Measurements from ENCODE around the gene TMTC3.

TMTC3 gene

GRCh38 chr12:88227263-88227662 is 85.2 kb downstream of the TMTC3 start:
- no peak for DNase-seq (ENCODE audit: low read depth)

- no peak for DNase-seq (ENCODE audit: low read depth)
Observed at GRCh38 chr12:88227871-88228270, 85.8 kb downstream of the TMTC3 start.

DNA sequence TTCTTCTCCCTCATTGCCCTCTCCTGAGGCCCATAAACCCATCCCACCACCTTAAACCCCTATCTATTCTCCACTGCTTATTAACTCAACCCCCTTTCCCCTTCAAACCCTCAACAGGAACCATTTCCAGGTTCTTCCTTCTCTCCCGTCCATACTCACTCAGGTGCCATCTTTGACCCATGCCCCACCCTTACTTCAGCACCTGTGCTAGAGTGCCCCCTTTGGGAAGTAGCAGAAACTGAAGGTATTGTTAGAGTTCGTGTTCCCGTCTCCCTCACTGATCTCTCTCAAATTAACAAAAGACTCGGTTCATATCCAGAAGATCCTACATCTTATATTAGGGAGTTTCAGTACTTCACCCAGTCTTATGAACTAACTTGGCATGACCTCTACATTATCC is 86.6 kb downstream of the TMTC3 start:
- no peak for DNase-seq (ENCODE audit: low read depth)

GRCh38 chr12:88230271-88230670 is 88.2 kb downstream of the TMTC3 start:
- DNase-seq (ENCODE audit: low read depth) = no peak

- no peak for DNase-seq (ENCODE audit: low read depth)
Observed at GRCh38 chr12:88235183-88235833, 93.2 kb downstream of the TMTC3 start.

DNA sequence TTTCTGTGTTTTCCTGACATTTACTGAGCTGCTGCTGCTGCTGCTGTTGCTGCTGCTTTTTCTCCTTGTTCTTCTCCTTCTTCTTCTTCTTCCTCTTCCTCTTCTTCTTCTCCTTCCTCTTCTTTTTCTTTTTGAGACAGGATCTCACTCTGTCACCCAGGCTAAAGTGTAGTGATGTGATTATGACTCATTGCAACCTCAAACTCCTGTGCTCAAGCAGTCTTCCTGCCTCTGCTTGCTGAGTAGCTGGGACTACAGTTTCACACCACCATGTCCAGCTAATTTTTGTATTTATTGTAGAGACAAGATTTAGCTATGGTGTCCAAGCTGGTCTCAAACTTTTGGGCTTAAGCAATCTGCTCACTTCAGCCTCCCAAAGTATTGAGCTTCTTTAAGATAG is 95.8 kb downstream of the TMTC3 start:
- DNase-seq (ENCODE audit: low read depth) = no peak

GRCh38 chr12:88238406-88238805 is 96.3 kb downstream of the TMTC3 start:
- no peak for DNase-seq (ENCODE audit: low read depth)

DNA sequence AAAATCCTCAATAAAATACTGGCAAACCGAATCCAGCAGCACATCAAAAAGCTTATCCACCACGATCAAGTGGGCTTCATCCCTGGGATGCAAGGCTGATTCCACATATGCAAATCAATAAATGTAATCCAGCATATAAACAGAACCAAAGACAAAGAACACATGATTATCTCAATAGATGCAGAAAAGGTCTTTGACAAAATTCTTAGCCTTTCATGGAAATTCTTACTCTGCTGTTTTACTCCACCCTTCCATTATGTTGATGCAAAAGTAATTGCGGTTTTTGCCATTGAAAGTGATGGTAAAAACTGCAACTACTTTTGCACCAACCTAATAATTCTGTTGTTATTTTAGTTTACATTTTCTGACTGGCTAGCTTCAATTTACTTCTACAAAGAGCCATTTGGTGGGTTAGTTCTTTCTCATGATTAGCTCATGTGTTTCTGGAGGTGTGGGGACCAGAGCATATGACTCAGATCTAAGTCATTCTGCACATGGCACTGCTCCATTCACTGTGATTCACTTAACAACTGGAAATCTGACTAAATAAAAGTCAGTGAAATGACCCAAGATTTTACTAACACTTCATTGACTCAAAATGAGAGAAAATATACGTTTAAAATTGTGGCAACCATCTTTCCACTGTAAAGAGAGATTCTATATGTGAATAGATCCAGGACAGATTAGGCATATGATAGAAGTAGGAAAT is 99.9 kb downstream of the TMTC3 start:
- no peak for DNase-seq (ENCODE audit: low read depth)

DNA sequence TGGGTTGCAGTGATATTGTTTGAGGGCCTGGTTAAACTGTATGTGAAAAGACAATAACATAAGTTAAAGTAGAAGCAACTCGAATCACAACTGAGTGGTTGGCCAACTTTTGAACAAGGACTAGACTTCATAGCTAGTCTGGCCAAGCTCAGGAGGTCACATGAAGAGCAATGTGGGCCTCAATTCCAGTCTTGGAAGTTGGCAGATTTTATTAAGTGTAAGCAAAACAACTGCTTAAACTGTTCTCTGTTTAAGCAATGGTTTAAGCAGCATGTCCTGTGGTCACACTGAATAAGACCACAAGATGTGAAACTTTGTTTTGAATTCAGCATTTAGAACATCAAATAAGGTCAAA is 100.4 kb downstream of the TMTC3 start:
- no peak for DNase-seq (ENCODE audit: low read depth)

DNA sequence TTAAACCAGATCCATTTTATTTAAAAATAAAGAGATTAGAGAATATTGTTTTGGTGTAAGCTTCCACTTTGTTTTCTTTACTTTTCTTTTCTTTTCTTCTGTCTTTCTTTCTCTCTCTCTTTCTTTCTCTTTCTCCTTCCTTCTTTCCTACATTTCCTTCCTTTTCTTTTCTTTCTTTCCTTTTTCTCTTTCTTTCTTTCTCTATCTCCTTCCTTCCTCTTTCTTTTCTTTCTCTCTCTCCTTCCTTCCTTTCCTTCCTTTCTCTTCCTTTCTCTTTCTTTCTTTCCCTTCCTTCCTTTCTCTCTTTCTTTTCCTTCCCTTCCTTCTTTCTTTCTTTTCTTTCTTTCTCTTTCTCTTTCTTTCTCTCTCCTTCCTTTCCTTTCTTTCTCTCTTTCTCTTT is 100.8 kb downstream of the TMTC3 start:
- DNase-seq (ENCODE audit: low read depth) = no peak

- DNase-seq (ENCODE audit: low read depth) = no peak
Observed at GRCh38 chr12:88243982-88244381, 101.9 kb downstream of the TMTC3 start.

- DNase-seq (ENCODE audit: low read depth) = no peak
Observed at GRCh38 chr12:88245905-88246304, 103.8 kb downstream of the TMTC3 start.

- no peak for DNase-seq (ENCODE audit: low read depth)
Observed at GRCh38 chr12:88247241-88247643, 105.1 kb downstream of the TMTC3 start.

GRCh38 chr12:88248606-88249005 is 106.5 kb downstream of the TMTC3 start:
- no peak for DNase-seq (ENCODE audit: low read depth)

All from stimulated activated CD4-positive, alpha-beta T cell treated with anti-CD3 and anti-CD28 coated beads, Interleukin-2, amount 100 ng/mL, for 4 hours (primary cell).